HG02884 (cell line): Measurements from ENCODE around the gene MISP3.

Source experiments
- ATAC-seq: cut with Tn5 transposase; IDR thresholded peaks from one replicate; pipeline ENCODE4 v1.9.1; 2021; ENCODE audit warnings: mild to moderate bottlenecking, moderate library complexity; ENCODE audit not compliant: unreplicated experiment

The MISP3 gene

DNA sequence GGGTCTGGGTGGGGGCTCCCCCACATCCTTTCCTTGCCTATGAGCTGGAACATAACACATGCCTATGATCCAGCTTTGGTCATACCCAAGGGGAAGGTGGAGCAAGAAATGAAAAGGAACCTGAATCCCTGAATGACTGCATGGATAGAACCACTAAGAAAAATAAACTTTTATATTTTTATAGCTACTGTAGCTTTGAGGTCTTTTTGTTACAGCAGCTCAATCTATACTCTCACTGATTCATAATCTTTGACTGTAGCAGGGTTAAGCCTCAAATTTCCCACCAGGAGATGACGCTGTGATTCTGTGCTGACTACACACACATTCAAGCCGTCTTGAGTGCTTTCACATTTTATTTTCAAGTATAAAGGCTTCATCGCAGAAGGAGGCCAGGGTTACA is 19.6 kb upstream of the MISP3 start:
- no peak for ATAC-seq

DNA sequence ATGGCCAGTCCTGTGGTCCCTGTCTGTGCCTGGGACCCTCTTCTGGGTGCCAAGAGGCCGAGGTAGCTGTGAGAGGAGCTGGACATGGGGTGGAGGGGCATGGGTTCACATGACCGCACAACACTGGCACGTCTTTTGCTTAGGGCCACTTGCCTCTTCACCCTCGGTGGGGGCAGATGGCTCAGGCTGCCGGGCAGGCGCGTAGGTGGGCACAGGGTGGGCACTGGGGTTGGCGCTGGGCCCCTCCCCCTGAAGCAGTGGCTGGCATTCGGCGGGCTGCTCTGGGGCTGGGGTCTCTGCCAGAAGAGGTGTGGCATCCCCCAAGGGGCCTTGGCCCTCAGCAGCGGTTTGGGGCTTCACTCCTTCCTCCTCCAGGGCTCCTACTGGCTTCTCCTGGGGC is 19.1 kb upstream of the MISP3 start:
- ATAC-seq, result no peak

DNA sequence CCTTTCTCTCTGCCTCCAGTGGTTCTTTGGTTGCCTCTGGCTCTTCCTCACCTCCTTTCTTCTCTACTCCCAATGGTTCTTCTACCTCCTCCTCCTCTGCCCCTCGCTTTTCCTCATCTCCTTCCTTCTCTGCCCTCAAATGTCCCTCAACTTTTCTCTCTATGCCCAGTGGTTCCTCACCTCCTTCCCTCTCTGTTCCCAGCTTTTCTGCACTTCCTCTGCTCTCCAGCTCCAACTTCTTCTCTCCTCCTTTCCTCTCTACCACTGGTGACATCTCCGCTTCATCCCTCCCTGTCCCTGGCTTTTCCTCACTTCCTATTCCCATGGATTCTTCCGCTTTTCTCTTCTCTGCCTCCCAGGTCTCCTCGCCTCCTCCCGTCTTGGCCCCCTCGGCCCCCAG is 18.5 kb upstream of the MISP3 start:
- ATAC-seq, result no peak

DNA sequence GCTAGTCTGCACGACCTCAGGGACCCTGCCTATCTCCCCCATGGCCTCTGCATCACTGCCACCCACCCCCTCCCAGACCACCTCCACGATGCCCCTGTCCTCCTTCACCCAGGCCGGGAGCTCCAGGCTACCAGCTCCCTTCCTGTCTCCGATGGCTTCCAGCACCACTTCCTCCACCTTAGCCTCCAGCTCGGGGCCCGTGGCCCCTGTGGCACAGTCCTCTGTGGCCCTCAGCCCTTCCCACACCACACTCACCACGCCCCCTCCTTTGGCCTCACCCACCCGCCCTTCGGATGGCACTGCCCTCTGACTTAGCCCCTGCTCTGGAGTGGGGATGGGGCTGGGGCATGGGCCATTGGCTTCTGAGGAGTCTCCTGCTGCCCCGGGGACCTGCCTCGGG is 17.9 kb upstream of the MISP3 start:
- no peak for ATAC-seq

DNA sequence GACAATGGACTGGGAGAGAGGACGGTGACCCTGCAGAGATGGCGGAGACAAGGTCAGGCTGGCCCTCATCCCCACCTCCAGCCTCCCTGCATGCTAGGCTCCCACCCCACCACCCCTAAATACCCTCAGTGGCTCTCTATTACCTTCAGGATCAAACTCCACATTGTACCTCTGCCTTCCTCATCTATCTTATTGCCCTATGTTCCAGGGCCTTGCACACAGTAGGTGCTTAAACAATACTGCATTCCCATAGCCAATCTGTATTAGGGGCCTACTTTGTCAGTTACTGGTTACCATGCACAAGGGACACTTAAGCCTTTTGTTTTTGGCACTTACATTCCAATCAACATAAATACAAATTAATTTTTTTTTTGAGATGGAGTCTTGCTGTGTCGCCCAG is 17.2 kb upstream of the MISP3 start:
- ATAC-seq, result no peak

DNA sequence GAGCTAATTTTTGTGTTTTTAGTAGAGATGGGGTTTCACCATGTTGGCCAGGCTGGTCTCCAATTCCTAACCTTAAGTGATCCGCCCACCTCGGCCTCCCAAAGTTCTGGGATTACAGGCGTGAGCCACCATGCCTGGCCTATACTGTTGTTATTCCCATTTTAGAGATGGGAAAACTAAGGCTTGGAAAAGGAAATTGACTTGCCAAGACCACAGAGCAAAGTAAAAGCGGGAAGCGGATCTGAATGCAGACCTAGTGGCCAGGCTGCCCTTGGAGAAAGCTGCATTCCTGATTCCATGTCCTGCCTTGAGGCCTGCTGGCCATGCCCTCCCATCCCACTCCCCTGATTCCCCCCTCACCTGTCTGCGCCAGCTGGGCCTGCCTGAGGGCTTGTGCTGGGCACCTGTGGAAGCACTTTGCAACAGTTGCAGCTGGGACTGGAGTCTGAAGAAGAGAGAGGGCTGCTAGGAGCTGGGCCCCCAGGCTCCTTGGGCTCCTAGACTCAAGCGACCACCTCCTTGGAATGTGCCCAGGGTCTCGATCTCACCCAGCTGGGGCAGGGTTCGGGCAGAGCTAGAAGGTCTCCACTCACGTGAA is 16.4 kb upstream of the MISP3 start:
- ATAC-seq, result no peak

DNA sequence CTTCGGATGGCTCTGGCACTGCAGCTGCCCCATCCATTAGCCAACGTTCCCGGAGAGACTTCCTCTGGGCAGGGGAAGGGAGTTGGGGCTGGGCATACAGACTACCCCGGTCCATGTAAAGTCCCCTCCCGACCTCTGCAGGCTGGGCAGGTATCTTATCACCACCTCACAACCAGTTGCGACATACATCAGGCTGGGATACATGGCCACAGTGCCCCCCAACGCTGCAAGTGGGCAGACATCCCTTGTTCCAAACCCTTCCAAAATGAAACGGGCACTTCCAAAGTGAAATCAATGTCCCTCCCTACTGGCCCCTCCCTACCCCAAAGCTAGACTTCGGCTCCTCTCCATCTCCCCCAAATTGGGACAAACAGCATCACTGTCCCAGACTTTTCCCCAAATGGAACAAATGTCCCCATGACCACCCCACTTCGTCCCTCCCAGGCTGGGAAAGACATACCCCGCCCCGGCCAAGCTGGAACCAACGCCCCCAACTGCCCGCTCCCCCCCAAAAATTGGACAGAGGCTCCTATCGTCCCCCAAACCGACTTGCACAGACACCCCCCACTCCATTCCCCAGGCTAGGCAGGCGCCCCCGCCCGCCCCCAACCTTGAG is 15.7 kb upstream of the MISP3 start:
- no peak for ATAC-seq

DNA sequence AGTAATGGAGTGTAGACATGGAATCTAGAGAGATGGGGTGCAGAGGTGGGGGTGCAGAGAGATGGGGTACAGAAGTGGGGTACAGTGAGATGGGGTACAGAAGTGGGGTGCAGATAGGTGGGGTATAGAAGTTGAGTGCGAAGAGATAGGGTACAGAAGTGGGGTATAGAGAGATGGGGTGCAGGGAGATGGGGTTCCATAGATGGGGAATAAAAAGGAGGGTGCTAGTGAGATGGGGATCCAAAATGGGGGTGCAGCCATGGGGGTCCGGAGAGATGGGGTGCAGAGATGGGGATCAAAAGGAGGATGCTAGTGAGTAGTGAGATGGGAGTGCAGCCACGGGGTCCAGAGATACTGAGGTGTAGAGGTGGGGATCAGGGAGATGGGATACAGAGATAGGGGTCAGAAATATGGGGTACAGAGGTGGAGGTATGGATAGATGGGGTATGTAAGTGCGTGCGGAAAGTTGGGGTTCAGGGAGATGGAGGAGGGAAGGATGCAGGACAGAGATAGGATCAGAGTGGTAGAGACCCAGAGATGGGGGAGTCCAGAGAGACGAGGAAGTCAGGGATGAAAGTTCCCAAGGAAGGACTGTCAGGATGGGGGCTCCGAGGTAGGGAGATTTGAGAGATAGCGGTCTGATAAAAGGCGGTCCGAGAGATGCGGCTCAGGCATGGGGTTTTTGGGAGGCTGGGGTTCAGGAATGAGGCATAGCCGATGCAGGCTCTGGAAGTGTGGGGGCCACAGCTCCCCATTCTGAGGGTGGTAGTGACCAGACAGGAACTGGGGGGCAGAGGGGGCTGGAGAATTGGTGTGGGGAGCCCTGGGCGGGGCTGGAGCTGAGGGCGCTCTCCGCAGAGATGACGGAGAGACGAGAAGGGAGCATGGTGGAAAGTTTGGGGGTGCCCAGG is 14.1 kb upstream of the MISP3 start:
- ATAC-seq, result no peak

DNA sequence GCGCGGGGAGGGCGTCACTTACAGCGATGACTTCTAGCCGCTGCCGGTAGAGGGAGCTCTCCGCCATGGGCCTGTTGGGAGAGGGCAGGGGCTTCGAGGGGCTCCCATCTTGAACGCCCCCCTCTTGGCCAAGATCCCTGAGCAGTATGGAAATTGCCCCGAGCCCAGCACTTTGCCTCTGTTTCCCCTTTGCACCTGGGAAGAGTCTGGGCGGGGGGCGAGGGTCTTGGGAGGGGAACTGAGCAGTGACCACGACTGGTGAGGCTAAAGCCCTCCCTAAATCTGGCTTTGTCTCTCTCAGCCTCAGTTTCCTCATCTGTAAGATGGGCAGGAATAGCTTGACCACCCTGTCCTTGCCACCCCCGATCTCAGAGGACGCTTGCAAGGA is 13.5 kb upstream of the MISP3 start:
- no peak for ATAC-seq

DNA sequence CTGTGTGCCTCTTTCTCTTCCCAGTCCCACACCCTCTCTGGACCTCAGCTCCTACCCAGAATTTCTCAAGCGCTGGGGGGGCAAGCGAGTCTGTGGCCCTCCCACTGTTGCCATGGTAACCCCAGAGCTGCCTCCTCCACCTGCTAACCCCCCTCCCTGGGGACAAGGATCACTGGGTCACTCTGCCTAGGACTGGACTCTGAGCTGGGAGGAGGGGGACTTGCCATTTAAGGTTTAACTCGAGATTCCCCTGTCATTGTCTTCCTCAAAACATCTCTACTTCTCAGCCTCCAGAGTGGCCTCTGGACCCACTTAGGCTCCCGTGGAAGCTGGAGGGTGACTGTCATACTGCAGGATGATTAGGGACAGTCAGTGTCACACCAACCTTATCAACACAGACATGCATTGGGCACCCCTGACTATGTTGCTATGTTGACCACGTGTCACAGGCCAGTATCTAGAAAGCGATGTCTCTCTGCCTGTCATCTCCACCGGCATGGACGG is 12.9 kb upstream of the MISP3 start:
- no peak for ATAC-seq

DNA sequence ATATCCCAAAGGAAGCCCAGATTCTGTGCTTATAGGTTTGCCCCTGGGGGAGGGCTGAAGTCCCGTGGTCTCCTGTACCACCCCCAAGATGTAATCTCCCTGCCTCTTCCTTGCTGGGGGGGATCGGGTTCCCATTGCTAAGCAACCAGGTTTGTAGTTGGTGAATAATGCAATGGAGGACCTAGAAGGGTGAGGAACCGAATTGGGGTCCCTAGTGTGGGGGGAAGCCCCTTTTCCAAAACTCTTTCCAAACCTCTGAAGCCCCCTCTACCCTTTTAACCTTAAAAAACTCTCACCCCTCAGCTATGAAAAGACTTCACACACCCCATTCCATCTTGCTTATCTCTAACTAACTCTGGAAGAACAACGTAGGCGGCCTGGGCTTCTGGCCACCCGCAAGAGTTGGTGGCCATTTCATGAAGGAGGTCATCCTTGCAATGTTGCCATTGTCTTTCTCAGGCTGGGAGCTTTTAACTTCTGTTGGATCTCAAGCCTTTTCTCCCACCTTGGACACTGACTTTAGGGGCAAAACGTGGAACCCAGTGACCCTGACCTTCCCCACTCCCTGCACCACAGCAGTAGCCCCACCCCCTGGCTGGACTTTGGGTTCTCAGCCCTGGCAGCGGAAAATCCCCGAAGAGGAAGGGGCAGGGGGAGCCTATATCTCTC is 11.4 kb upstream of the MISP3 start:
- no peak for ATAC-seq

DNA sequence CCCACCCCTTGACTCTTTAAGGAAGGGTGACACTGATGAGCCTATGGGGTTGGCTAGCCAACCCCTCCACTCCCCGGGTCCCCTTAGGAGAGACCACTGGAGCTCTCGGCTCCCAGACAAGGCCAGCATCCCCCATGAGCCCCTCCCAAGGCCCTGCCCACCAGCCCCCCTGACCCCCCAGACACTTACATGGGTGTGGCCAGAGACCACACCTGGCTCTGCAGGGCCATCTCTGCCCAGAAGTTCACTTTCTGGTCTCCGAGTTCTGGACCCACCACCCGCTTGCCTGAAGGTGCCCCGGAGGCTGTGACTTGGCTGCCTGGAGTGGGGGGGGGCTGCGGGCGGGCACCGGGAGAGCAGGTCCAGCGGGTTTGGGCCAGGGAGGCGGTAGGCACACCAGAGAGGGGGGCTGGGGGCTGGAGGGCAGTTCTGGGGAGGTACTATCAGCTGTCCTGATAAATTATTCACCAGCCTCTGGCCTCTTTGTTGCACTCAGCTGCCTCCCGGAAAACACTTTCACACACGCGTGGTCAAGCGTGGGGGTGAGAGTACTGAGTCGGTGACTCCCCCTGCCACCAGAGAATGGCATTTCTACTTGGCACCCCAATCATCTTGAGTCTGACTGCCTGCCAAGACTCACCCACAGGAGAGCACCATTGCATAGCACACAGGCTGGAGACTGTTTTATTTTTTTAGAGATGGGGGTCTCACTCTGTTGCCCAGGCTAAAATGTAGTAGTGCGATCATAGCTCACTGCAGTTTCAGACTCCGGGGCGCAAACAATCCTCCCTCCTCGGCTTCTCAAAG is 10.6 kb upstream of the MISP3 start, which contains the start of gene PALM3:
Gene PALM3 (minus strand): TSS at position 326 of the 807 bp plus-strand sequence. CDS start 96 bp downstream, at position 230.
- ATAC-seq, result no peak

DNA sequence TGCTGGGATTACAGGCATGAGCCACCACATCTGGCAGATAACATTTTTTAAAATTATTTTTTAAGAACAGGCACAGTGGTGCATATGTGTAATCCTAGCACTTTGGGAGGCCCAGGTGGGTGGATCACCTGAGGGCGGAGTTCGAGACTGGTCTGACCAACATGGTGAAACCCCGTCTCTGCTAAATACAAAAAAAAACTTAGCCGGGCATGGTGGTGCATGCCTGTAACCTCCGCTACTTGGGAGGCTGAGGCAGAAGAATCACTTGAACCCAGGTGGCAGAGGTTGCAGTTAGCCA is 10.1 kb upstream of the MISP3 start:
- ATAC-seq, result no peak

DNA sequence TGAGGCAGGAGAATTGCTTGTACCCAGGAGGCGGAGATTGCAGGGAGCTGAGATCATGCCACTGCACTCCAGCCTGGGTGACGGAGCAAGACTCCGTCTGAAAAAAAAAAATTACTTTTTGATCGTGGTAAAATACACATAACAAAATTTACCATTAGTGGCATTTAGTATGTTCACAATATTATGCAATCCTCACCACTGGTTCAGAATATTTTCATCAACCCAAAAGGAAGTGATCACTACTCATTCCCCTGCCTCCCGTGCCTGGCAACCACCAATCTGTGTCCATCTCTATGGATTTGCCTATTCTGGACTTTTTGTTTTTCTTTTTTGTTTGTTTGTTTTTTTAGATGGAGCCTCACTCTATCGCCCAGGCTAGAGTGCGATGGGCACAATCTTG is 9.5 kb upstream of the MISP3 start:
- no peak for ATAC-seq

DNA sequence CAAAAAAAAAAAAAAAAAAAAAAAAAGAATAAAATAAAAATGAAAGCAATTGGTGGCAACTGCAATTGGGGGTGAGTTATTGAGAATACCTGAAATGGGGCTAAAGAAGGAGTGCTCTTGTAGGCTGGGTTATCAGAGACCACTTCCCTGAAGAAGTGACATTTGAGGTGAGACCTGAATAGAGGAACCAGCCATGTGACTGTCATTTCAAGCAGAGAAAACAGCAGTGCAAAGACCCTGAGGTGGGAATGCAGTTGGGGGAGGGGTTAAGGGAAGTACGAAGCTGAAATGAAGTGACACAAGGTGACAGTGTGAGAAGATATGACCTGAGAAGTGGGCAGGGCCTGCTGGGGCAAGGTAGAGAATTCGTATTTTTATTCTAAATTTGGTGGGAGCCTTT is 6.5 kb upstream of the MISP3 start:
- ATAC-seq, result no peak

DNA sequence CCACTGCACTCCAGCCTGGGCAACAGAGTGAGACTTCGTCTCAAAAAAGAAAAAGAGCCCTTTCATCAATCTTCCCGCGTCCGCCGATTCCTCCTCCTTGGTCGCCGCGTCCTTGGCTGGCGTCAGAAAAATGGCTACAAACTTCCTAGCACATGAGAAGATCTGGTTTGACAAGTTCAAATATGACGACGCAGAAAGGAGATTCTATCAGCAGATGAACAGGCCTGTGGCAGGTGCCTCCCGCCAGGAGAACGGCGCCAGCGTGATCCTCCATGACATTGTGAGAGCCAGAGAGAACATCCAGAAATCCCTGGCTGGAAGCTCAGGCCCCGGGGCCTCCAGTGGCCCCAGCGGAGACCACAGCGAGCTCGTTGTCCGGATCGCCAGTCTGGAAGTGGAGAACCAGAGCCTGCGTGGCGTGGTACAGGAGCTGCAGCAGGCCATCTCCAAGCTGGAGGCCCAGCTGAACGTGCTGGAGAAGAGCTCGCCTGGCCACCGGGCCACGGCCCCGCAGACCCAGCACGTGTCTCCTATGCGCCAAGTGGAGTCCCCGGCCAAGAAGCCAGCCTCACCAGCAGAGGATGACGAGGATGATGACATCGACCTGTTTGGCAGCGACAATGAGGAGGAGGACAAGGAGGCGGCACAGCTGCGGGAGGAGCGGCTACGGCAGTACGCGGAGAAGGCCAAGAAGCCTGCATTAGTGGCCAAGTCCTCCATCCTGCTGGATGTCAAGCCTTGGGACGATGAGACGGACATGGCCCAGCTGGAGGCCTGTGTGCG is 2.1 kb upstream of the MISP3 start:
- no peak for ATAC-seq

DNA sequence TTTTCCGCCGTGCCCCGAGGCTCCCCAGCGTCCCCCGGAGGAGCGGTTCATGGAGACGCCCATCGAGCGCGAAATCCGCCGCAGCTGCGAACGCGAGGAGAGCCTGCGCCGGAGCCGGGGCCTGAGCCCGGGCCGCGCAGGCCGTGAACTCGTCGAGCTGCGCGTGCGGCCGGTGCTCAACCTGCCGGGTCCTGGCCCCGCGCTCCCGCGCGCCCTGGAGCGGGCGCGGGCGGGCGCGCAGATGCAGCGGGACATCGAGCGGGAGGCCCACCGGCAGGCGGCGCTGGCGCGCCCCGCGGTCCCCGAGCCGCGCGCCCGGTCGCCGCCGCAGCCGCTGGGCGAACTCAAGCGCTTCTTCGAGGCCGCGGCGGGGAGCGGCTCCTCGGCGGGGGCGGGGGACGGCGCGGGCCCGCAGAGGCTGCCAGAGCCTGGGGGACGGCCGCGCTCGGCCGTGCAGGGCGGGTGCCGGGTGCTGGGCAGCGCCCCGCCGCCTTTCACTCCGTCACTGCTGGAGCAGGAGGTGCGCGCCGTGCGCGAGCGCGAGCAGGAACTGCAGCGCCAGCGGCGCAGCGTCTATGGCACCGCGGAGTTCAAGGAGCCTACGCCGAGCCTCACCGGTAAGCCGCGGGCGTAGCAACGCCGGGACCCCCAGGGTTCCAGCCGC is 807 bp downstream of the MISP3 start:
- no peak for ATAC-seq

DNA sequence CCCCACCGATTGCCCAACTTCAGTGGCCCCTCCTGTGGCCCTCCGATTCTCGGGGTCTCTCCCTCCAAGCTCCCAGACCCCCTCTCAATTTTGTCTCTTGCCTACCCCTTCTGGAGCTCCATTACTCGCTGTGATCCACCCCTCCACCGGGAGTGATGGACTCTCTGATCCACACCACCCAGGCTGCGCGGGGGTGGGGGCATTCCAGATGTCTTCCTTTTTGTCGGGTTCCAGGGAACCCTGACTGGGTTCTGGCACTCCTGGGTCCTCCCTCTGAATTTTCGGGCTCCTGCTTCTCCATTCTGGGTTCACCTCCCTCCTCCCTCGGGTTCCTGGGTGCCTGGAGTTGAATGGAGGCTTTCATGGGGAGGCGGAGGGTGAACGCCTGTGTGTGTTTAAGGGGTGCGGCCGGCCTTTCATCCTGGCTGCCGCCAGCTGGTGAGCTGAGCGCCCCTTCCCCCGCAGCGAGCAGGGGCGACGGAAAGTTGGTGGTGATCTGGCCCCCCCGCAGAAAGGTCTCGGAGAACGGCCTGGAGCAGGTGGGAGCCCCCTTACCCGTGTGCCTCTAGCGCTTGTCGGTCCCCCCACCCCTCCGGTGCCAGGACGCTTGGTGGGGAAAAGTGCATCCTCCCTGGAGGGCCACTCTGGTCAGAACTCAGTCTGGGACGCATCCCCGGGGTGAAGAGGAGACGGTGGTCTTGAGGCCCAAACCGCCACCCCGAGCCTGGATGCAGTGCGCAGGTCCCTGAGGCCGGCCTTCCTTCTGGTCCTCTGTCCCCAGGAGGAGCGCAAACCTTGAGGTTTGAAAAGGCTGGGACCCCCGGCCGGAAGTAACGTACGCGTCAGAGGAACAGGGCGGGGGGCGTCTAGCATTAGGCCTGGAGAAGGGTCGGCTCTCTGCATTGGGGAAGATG is 1.6 kb downstream of the MISP3 start:
- no peak for ATAC-seq
